GM18868 (cell line): Measurements from ENCODE around the gene CIAPIN1.
"Not testable (repeated sequence)": the region's sequence is repeated elsewhere in the genome, so short reads cannot be mapped to it uniquely, and the experiment has no call there.

Experiments used
- ATAC-seq: cut with Tn5 transposase; IDR thresholded peaks from one replicate; pipeline ENCODE4 v1.9.1; 2021; ENCODE audit warnings: mild to moderate bottlenecking, moderate library complexity; ENCODE audit not compliant: unreplicated experiment

Gene CIAPIN1

DNA sequence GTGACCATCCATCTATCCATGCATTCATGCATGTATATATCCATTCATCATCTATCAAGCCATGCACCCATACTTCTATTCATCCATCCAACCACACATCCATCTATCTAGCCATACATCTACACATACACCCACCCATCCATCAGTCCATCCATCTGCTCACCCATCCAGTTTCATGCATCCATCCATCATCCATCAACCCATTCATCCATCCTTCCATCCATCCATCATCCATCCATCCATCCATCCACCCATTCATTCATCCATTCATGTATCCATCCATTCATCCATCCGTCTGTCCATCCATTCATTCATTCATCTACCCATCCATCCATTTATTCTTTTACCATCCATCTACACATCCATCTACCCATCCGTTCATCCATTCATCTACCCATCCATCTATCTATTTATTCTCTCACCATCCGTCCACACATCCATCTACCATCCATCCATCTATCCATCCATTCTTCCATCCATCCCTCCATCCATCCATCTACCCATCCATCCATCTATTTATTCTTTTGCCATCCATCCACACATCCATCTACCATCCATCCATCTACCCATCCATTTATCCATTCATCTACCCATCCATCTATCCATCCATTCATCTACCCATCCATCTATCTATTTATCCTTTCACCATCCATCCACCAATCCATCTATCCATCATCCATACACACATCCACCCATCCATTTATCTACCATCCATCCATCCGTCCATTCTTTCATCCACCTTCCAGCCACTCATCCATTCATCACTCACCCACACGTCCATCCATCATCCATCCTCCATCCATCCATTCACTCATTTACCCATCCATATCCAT is 39.4 kb downstream of the CIAPIN1 start:
- ATAC-seq = no peak

DNA sequence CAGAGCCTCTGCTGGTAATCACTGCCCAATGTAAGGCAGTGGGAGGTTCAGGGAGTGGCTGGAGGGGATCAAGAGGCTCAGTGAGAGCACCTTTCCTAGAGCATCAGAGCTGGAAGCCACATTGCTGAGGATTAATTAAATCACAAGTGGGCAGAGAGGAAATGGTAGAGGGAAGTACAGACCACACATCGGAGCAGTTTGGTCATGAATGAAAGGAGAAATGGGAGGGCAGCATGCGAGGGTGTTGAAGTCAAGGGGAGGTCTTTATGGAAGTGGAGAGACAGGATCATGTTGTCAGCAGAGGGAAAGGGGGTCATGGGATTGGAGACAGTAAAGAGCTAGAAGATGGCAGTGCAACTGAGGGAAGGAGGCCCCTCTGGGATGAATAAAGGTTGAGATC is 40.3 kb downstream of the CIAPIN1 start:
- no peak for ATAC-seq

DNA sequence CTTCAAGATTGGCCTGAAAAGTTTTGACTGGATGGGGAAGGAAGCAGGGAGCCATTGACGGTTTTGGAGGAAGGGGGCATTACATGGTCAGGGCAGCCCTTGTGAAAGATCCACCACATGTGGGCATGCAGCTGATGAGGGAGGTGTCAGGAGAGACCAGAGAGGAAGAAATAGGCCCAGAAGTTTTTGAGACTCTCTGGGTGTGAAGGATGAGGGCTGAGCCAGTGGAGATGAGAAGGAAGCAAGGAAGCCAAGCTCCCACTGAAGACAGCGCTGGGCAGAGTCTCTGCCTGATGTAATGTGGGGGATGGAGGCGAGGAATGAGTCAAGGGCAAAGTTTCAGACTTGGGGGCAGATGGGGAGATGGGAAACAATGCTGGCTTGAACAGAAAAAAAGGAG is 42.1 kb downstream of the CIAPIN1 start:
- ATAC-seq = no peak

DNA sequence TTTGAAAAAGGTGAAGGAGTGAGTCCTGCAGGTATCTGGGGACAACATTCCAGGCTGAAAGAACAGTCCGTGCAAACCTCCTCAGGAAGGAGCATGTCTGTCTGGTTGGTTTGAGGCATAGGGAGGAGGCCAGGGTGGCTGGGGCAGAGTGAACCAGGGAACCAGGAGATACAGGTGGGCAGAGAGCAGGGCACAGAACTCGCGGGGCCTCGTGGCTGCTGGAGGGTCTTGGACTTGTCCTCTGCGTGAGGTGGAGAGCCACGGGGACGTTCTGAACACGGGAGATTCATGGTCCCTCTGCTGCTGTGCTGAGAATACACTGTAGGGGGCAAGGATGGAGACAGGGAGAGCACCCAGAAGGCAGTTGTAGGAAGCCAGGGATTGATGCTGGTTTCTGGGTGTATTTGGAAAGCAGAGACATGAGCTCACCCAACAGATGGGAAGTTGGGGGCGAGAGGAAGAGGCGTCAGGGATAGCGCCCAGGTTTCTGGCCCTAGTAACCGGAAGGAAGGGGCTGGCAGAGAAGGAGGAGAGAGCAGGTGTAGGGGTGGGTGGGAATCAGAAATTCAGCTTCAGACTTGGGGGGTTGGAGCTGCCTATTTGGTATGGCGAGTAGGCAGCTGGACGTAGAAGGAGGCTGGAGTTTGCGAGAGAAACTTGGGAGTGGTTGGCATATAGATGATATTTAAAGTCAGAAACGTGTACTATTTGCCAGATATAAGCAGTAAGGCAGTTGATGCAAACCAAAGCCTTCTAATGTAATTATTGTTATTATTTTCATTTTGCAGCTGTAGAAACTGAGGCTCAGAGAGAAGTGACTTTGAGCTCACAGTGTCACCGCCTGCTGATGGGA is 43.0 kb downstream of the CIAPIN1 start, which contains the start of gene CCL17:
Gene CCL17, plus strand, starts transcription at position 803 of the 853 bp plus-strand sequence. CDS start 9,166 bp downstream, outside the sequence.
- no peak for ATAC-seq

DNA sequence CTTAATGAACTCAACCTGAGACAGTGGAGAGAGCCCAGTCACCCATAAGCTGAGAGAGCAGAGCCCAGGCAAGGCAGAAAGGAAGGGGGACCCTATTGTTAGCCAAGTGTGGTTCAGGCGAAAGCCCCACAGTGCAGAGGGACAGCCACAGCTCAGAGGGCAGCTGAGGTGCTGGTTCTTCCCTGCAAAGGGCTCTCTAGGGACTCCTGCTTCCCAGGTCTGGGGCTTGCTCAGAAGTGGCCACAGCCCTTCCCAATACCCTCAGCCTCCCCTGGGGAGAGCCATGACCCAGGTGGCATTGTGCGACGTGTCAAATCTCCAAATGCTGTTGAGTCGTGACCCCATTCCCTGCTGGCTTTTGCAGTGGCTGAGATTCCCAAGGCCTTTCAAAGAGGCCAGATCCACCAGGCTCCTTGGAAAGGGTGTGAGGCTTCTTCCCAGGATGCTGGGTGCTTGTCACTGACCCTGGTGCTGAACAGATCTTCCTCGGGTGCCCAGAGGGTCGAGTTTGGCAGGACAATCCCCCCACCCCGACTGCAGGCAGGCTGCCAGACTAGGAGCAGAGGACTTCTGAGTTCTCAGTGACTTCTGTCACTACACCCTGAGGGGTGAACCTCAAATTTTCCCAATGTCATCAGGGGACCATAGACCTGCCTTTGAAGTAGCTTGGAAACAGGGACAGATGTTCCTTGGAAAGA is 45.1 kb downstream of the CIAPIN1 start:
- no peak for ATAC-seq

DNA sequence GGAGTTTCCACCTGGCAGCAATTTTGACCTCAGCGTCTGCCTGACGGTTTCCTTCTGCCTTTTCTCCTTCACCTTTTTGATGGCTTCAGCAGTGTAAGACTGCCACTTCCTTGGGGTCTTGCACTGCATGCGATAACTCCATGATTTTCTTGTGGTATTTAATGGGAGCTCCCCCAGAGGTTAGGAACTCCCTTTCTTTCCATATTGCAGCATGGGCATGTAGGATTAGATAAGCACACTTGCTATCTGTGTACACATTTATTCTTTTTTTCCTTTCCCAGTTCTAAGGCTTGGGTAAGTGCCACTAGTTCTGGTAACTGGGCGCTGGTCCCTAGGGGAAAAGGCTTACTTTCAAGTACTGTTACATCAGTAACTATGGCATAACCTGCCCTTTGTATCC is 49.7 kb downstream of the CIAPIN1 start:
- not testable (repeated sequence) for ATAC-seq

DNA sequence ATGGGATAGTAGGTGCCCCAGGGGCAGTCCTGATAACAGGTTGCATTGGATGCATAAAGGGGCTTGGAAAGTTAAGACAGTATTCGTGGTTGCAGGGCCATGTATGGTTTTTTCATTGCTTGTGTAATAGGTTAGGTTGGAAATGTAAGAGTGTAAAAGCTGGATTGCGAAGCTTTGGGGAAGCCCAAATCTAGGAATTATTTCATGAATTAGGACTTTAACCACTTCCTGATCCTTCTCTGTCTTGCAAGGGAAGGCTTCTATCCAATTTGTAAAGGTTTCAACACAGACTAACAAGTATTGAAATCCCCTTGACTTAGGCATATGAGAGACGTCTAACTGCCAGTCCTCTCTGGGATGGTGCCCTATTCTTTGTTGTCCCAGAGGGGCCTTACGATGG is 50.4 kb downstream of the CIAPIN1 start:
- no peak for ATAC-seq

DNA sequence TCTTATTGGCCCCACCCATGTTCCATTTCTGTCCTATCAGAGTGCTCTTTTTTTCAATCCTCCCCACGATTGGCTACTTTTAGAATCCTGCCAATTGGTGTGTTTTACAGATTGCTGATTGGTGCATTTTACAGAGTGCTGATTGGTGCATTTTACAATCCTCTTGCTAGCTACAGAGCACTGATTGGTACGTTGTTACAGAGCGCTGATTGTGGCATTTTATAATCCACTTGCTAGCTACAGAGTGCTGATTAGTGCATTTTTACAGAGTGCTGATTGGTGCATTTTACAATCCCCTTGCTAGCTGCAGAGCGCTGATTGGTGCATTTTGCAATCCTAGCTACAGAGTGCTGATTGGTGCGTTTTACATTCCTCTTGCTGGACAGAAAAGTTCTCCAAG is 52.2 kb downstream of the CIAPIN1 start:
- no peak for ATAC-seq

DNA sequence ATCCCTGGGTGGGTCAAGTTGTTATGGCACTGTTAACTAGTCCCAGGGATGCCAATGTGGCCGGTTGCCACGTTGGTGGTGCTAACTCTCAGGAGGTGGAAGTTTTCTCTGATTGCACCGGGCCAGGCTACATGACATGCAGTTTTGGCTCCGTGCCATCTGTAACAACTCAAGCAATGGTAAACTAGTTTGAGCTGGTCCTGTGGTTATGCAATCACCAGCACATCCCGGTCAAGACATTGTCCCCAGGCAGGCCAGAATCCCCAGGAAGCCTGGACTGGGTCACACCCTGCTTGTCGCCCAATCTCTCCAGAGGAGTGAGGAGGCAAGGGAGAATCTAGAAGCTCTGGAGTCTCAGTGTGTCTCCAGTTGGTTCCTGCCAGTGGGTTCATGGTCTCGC is 52.7 kb downstream of the CIAPIN1 start:
- no peak for ATAC-seq

DNA sequence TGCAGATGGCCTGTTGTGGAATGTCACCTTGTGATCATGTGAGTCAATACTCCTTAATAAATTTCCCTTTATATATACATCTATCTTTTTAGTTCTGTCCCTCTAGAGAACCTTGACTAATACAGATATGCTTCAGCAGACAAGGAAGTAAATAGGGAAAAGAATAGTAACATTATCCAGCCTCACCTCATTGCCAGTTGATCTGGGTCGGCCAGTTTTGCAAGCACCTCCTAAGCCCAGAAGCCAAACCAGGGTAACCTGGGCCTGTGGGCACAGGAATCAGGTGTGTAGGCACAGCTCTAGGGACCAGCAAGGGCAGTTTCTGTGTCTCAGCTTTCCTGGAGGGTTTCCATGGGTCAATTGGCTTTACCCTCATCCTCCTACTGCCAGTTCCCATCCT is 54.5 kb downstream of the CIAPIN1 start:
- ATAC-seq = no peak

DNA sequence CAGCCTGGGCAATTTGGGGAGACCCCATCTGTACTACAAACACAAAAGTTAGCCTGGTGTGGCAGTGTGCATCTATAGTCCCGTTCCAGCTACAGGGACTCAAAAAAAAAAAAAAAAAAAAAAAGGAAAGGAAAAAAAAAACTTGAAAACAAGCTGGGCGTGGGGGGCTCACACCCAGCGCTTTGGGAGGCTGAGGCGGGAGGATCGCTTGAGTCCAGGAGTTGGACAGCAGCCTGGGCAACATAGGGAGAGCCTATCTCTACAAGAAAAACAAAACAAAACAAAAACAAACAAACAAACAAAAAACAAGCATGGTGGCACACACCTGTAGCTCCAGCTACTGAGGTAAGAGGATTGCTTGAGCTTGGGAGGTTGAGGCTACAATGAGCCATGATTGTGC is 55.5 kb downstream of the CIAPIN1 start:
- ATAC-seq = no peak

DNA sequence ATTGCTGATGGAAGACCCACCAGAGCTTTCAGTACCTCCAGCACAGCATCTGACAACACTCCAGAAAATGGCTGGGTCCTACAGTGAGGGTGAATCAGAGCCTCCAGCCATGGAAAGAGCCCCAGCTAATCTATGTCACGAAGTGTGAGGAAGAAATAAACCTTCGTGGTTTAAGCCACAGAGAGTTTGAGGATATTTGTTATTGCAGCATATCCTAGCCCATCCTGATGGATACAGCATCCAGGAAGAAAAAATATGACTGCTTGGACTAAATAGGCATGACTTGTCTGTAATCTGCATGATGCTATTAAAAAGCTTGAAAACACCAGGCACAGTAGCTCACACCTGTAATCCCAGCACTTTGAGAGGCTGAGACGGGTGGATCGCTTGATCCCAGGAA is 55.9 kb downstream of the CIAPIN1 start:
- ATAC-seq = no peak

DNA sequence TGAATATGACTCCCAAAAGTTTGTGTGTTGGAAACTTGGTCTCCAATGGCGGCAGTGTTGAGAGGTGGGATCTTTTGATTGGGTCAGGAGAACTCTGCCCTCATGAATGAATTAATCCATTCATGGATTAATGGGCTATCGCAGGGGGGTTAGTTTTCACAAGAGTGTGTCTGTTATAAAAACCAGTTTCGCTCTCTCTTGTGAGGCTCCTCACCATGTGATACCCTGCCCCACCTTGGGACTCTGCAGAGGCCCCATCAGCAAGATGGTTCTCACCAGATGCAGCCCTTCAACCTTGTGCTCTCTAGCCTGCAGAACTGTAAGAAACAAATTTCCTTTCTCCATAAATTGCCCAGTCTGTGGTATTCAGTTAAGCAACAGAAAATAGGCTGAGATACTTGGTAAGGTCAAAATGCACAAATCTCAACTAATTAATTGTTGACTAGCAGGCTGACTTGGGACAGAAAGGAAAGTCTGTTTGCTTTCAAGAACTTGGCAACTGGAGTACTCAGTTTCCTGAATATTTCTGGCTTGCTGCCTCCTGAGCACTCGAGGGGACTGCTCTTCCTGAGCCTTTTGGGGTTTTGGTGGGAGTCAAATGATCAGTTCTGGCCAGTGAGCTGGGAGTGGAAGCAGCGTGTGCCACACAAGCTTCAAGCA is 56.4 kb downstream of the CIAPIN1 start:
- no peak for ATAC-seq

DNA sequence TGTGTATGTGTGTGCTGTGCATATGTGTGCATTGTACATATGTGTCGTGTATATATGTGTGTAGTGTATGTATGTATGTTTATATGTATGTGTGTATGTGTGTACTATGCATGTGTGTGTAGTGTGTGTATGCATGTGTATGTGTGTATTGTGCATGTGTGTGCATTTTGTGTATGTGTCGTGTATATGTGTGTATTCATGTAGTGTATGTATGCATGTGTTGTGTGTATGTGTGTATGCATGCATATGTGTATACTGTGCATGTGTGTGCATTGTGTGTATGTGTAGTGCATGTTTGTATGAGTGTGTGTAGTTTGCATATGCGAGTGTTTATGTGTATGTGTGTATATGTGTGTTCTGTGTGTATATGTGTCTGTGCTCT is 58.1 kb downstream of the CIAPIN1 start:
- ATAC-seq = no peak

DNA sequence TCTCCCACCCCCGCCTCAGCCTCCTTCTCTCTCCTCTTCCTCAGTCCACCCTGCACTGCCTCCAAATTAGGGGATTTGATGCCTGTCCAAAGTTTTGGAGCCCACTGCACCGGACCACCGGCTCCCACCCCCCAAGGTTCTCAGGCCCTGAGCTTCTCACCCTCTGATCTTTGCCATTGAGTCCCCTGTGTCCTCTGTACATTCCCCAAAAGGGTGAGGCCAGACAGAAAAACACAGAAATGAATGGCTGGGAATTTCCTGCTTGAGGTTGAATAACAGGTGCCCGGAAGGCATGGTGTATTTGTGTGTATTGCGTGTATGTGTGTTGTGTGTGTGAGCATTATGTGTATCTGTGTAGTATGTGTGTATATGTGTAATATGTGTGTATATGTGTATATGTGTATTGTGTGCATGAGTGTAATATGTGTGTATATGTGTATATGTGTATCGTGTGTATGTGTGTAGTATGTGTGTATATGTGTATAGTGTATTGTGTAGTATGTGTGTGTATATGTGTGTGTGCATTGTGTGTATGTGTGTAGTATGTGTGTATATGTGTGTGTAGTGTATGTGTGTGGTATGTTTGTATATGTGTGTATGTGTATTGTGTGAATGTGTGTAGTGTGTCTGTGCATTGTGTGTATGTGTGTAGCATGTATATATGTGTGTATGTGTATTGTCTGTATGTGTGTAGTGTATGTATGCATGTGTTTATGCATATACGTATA is 58.7 kb downstream of the CIAPIN1 start:
- ATAC-seq = peak; percentile 66

DNA sequence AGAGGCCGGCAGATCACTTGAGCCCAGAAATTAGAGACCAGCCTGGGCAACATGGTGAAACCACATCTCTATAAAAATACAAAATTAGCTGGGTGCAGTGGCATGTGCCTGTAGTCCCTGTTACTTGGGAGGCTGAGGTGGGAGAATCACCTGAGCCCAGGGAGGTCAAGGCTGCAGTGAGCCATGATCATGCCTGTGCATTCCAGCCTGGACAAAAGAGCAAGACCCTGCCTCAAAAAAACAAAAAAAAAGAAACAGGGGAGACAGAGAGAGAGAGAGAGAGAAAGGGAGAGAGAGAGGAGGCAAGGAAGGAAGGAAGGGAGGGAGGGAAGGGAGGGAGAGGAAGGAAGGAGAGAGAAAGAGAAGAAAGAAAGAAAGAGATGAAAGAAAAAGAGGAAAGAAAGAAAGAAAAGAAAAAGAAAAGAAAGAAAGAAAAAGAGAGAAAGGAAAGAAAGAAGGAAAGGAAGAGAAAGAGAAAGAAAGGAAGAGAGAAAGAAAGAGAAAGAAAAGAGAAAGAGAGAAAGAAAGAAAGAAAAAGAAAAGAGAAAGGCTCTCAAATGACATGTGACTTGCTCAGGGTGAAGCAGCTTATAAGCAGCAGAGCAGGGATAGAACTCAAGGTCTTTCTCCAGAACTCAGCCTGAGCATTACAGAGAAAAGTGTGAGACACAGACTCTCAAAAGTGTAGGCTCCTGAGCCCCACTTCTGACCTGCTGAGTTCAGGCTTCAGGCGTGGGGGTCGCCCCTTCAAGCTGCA is 59.4 kb downstream of the CIAPIN1 start:
- ATAC-seq = peak; percentile 46

DNA sequence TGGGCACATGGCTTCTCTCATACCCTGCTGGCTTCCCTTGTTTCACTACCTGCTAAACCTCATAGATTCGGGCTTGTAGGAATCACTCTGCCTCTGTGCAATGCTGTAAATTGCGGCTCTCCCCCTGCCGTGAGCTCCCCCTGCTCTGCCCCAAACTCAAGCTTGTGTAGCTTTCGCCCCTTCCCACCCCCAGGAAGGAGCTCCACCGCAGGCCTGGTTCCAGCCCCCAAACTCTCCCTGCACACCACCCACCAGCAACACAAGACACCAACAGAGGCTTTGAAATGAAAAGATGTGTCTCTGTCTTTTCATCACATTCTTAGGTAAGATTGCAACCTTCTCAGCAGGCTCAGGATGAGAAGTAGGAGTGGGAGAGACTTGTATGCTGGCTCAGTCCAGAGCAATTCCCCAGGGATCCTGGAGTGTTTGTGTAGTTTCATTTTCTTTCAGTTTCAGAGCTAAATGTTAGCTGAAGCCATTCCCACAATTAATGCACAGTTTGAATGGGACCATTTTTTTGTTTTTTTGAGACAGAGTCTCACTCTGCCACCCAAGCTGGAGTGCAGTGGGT is 60.7 kb downstream of the CIAPIN1 start:
- no peak for ATAC-seq

DNA sequence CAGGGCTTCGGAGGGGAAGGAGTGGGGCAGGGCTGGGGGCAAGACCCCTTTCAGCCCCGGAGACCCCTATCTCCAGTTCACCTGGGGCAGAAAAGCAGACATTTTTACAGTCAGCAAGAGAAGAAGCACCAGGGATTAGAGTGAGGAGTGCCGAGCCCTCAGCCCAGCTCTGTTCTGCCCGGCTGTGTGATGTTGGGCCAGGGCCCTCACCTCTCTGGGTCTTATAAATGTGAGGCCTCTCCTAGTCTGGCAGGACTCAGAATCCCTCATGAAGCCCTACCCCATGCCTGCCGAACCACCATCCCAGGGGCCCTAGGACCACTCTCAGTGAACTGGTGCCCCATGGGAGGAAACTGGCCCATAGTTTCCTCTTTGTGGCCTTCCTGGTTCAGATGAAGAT is 62.1 kb downstream of the CIAPIN1 start:
- ATAC-seq = no peak
